Adrenal gland (tissue), 12 donors: ENCODE data around the gene RASGEF1C. TPM values are rescaled to one million over a fixed set of nuclear protein-coding genes. Genes with fewer than 3 reads are reported as not detected.

Experiments used
- DNase-seq, 7 donors: peaks; one replicate each; pipeline ENCODE4 v3.0.0-alpha.2; 2019 to 2020
- H3K27ac ChIP-seq, 5 donors: fragments of 200-600 bp; sonication (generic) in 4 of 5; 1 replicate in 3 of 5; 2 replicates in 2 of 5; pipeline versions ENCODE4 v1.5.1 to v1.8.0; 2016 to 2020; ENCODE audit warnings: mild to moderate bottlenecking in 1 of 5
- H3K27me3 ChIP-seq: fragments of 200-600 bp; 2 replicates; pipeline ENCODE4 v1.8.0; 2021
- H3K36me3 ChIP-seq, 2 donors: fragments of 200-600 bp; replicated peaks in 1 of 2; 1 replicate in 1 of 2; 2 replicates in 1 of 2; pipeline versions ENCODE4 v1.5.1 to v1.8.0; 2018 to 2022
- H3K4me1 ChIP-seq, 2 donors: fragments of 200-600 bp; replicated peaks in 1 of 2; 1 replicate in 1 of 2; 2 replicates in 1 of 2; pipeline versions ENCODE4 v1.5.1 to v1.8.0; 2018 to 2021
- H3K4me3 ChIP-seq, 4 donors: fragments of 200-600 bp; sonication (generic) in 3 of 4; one replicate each; pipeline ENCODE4 v1.5.1; 2016 to 2018
- H3K9me3 ChIP-seq, 3 donors: fragments of 200-600 bp; sonication (generic) in 1 of 3; replicated peaks in 1 of 3; 1 replicate in 2 of 3; 2 replicates in 1 of 3; pipeline versions ENCODE4 v1.5.1 to v1.8.0; 2016 to 2021
- CTCF ChIP-seq, 6 experiments: fragments of 450-650 bp in 4 of 6; fragments of 200-600 bp in 2 of 6; sonication (generic) in 1 of 6; IDR thresholded peaks; 1 replicate in 5 of 6; 2 replicates in 1 of 6; pipeline versions ENCODE4 v1.5.1 to v1.8.0; 2016 to 2021; ENCODE audit warnings: antibody characterized with exemption in 6 of 6, mild to moderate bottlenecking in 2 of 6, moderate library complexity in 1 of 6
- POLR2A ChIP-seq, 2 donors: fragments of 450-650 bp; IDR thresholded peaks; one replicate each; pipeline ENCODE4 v1.6.1; 2017; ENCODE audit warnings: antibody characterized with exemption in 2 of 2, mild to moderate bottlenecking in 2 of 2, moderate library complexity in 1 of 2
- WGBS, 4 donors: extraction: QIAGEN DNeasy Blood & Tissue Kit in 2 of 4; methylation state at CpG; one replicate each; pipeline versions ENCODE4 v1.1.5 to v1.1.7; 2013 to 2017; 5-methylcytosine and 5-hydroxymethylcytosine counted together
- intact Hi-C, 2 donors: fragments of 100-400 bp; cut with DNase I; formaldehyde crosslinking; loops; one replicate each; pipeline versions ENCODE4 v1.14.1 to v1.15.0; 2022 to 2023
- polyA plus RNA-seq, 3 donors: library from polyadenylated mRNA; stranded (reverse); fragments of 200-250 nt in 2 of 3; fragments of 350-450 nt in 1 of 3; fragmentation: Illumina TruSeq in 1 of 3; extraction: RNeasy Lipid Tissue Mini Kit (QIAGEN cat#74804) in 1 of 3; gene quantifications; one replicate each; pipeline ENCODE4 v1.2.3, GENCODE V29; 2013 to 2014
- total RNA-seq, 9 donors: library from RNA; depleted of rRNA in 4 of 9; stranded (reverse); fragments of >200 nt in 4 of 9; fragments of 120-200 nt in 1 of 9; fragmentation: NEBNext Ultra II Directional in 1 of 9; extraction: Animal tissue kit (Norgen Biotek cat#: 25700) in 1 of 9; gene quantifications; one replicate each; pipeline versions ENCODE4 v1.1.0 to v1.2.4, GENCODE V29; 2013 to 2023
- donor health status: healthy with polysubstance abuse.
- donor health status: Bipolar disorder and iron deficiency.
- donor health status: DM: yes; HTN: yes; CAD: no.
- donor health status: DM: no; HTN: no; CAD: no.
- donor health status: DM: no; HTN: no; CAD: no.
- donor health status: DM: yes; HTN: yes; CAD: no.

RASGEF1C gene
- total and polyA plus RNA-seq, 12 donors, result 0.15 to 1.9 (median 0.74) TPM; not detected in 6

GRCh38 chr5:180193749-180194375 lies 15.1 kb downstream of the RASGEF1C start:
- H3K36me3 ChIP-seq, result no peaks in the 10 kb centered on the region
- 91 to 97% (median 95%) methylated on average over 24 of the region's 24 CpGs for WGBS, 4 donors
- TF ChIP-seq POLR2A (IDR thresholded peaks at IDR 0.05), result no peak
- intact Hi-C loops, result no loop called here
- no peaks in the 10 kb centered on the region for H3K27me3 ChIP-seq
- peak in 1 of 7 donors; percentile 11 for DNase-seq
- H3K4me1 ChIP-seq, result no peaks in the 10 kb centered on the region
- H3K4me3 ChIP-seq, result no peak overlapping the region
- no peaks in the 10 kb centered on the region for H3K9me3 ChIP-seq
- no peak overlapping the region for H3K27ac ChIP-seq

DNA sequence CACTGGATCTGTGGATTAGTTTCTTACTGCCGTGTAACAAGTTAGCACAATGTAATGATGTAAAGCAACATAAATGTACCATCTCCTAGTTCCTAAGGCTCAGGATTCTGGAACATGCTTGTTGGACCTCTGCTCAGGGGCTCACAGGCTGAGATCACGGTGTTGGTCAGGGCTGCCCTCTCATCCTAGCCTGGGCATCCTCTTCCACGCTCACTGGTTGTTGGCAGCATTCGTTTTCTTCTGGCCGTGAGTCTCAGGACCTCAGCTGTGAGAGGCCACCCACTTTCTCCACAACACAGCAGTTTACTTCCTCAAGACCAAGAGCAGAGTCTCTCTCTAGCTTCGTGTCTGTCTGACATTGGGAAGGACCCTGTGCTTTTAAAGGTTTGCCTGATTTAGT lies 17.3 kb downstream of the RASGEF1C start:
- intact Hi-C loops, result no loop called here
- 59 to 75% (median 66%) methylated on average over 2 to 6 of the region's 6 CpGs for WGBS, 4 donors
- no peaks in the 10 kb centered on the region for H3K36me3 ChIP-seq
- H3K4me3 ChIP-seq, result no peak overlapping the region
- H3K27me3 ChIP-seq, result no peaks in the 10 kb centered on the region
- DNase-seq, result peak in 1 of 7 donors; percentile 13
- no peaks in the 10 kb centered on the region for H3K4me1 ChIP-seq
- no peak overlapping the region for H3K27ac ChIP-seq
- peaks cover 0 to 4% (median 0%) of the 10 kb centered on the region in 3 donors for H3K9me3 ChIP-seq
- TF ChIP-seq CTCF (IDR thresholded peaks at IDR 0.05) (no peak), POLR2A (IDR thresholded peaks at IDR 0.05) (no peak)

- TF ChIP-seq POLR2A (IDR thresholded peaks at IDR 0.05), result no peak
- no peak for TF ChIP-seq CTCF (IDR thresholded peaks at IDR 0.05)
- Histone ChIP-seq H3K27me3 (no peaks in the 10 kb centered on the region), H3K27ac (no peak overlapping the region), H3K36me3 (no peaks in the 10 kb centered on the region), H3K4me1 (no peaks in the 10 kb centered on the region), H3K9me3 (peaks cover 0 to 4% (median 0%) of the 10 kb centered on the region in 3 donors), H3K4me3 (no peak overlapping the region)
- intact Hi-C loops, result no loop called here
- WGBS, 4 donors, result 68 to 87% (median 83%) methylated on average over 2 of the region's 2 CpGs
- peak in 1 of 7 donors; percentile 2 for DNase-seq
Observed at GRCh38 chr5:180187767-180188166, 21.2 kb downstream of the RASGEF1C start.

DNA sequence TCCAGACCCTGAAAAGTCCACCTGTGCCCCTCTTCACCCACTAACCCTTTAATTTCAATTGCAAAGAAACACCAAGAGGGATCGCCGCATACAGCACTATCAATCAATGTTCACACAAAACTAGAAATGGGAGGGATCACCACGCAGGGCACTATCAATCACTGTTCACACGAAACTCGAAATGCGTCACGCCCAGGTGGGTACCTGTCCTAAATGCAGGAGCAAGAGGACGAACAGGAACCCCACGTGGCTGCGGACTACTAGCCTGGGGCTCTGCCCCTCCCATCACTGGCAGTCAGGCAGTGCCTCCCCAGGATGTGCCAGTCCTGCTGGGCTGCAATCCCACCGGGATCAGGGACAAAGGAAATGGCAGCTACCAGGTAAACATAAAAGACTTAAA lies 28.2 kb downstream of the RASGEF1C start:
- no peaks in the 10 kb centered on the region for H3K27me3 ChIP-seq
- DNase-seq, result no peak
- peaks cover 0 to 10% of the 10 kb centered on the region in 2 donors for H3K4me1 ChIP-seq
- H3K27ac ChIP-seq, result no peak overlapping the region
- no peak for TF ChIP-seq CTCF (IDR thresholded peaks at IDR 0.05)
- no peak for TF ChIP-seq POLR2A (IDR thresholded peaks at IDR 0.05)
- H3K9me3 ChIP-seq, result no peaks in the 10 kb centered on the region
- no peaks in the 10 kb centered on the region for H3K36me3 ChIP-seq
- 76 to 86% (median 84%) methylated on average over 11 of the region's 11 CpGs for WGBS, 4 donors
- H3K4me3 ChIP-seq, result no peak overlapping the region
- intact Hi-C loops, result no loop called here

DNA sequence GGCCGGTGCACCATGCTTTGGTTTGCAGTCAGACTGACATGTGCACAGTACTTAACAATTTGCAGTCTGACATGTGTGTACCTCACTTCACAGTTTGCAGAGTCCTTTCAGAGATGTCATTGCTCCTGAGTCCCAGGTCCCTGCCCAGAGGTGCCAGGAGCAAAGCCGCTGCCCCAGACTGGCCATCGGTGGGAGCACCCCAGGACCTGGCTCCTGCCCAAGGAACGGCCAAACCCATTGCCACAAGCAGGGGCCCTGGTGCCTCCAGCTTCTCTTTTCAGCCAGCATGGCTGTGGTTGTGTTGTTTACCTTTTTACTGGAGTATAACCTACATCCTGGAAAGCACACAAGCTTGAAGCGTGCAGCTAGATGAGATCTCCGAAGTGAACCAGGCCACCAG lies 28.6 kb downstream of the RASGEF1C start:
- Histone ChIP-seq H3K27me3 (no peaks in the 10 kb centered on the region), H3K9me3 (no peaks in the 10 kb centered on the region), H3K4me3 (no peak overlapping the region), H3K4me1 (peaks cover 0 to 10% of the 10 kb centered on the region in 2 donors), H3K27ac (no peak overlapping the region), H3K36me3 (no peaks in the 10 kb centered on the region)
- TF ChIP-seq POLR2A (IDR thresholded peaks at IDR 0.05) (no peak), CTCF (IDR thresholded peaks at IDR 0.05) (no peak)
- peak in 1 of 7 donors; percentile 28 for DNase-seq
- intact Hi-C loops, result no loop called here
- 71 to 88% (median 75%) methylated on average over 1 to 6 of the region's 6 CpGs for WGBS, 4 donors
